ENCODE measurements around the gene CRAT. TPM values are rescaled to one million over a fixed set of nuclear protein-coding genes. Genes with fewer than 3 reads are reported as not detected.

Gene CRAT
- total RNA-seq, 1 donor from 2014 or later: 65.7 TPM

DNA sequence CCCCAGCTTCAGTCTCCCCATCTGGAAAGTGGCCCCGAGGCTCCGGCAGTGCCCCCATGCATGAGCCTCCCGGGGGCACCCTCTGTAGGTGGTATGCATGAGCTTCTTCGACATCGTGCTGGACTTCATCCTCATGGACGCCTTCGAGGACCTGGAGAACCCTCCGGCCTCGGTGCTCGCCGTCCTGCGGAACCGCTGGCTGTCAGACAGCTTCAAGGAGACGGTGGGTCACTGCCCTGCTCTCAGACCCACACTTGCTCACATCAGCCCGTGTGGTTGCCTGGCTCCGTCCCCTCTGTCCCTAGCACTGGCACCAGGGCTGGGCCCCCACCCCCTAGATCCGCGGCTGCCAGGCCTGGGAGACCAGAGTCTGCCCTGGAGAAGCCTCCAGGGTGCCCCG is 42.5 kb downstream of the CRAT start:
- DNase-seq (ENCODE audit: low spot score): no peak

DNA sequence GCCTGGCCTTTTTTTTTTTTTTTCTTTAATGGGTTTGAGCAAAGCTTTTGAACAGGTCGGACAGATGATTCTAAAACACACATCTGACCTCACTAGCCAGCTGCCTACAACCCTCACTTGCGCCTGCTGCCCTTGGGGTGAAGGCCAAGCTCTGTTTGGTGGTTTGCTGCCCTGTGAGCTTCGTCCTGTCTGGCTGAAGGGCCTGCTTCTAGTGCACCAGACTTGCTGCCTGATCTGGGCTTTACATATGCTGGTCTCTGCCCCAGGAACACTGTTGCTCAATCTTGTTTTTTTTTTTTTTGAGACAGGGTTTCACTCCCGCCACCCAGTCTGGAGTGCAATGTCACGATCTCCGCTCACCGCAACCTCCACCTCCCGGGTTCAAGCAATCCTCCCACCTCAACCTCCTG is 46.1 kb downstream of the CRAT start:
- no peak for DNase-seq (ENCODE audit: low spot score)

DNA sequence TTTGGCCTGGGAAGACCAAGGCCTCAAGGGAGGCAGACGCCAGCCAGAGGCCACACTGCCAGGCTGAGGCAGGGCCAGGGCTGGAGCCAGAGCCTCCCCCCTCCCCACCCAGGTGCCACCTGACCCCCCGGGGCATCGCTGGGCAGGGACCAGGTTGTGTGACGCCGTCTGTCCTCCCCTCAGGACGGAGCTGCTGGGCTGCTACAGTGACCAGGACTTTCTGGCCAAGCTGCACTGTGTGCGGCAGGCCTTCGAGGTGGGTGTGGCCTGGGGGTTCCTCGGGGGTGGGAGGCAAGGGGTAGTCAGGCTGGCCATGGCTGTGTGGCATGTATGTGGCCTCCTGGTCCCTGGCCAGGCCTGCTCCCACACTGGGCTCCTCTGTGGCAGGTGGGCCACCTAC is 47.5 kb downstream of the CRAT start:
- DNase-seq (ENCODE audit: low spot score): no peak

DNA sequence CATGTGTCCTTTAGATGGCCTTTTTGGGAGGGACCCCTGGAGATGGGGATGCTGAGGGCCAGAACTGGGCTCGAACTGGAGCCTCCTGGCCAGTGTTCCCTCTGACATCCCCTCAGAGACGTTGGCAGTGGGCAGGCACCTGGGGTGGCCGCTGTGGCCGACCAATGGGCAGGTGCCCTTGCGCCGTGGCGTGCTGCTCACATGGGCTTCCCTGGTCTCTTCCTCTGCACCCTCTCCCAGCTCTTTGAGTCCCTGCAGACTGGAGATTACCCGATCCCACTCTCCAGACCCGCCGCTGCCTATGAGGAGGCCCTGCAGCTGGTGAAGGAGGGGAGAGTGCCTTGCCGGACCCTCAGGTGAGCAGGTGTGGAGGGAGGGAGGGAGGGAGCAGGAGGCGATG is 49.6 kb downstream of the CRAT start:
- DNase-seq (ENCODE audit: low spot score): no peak

DNA sequence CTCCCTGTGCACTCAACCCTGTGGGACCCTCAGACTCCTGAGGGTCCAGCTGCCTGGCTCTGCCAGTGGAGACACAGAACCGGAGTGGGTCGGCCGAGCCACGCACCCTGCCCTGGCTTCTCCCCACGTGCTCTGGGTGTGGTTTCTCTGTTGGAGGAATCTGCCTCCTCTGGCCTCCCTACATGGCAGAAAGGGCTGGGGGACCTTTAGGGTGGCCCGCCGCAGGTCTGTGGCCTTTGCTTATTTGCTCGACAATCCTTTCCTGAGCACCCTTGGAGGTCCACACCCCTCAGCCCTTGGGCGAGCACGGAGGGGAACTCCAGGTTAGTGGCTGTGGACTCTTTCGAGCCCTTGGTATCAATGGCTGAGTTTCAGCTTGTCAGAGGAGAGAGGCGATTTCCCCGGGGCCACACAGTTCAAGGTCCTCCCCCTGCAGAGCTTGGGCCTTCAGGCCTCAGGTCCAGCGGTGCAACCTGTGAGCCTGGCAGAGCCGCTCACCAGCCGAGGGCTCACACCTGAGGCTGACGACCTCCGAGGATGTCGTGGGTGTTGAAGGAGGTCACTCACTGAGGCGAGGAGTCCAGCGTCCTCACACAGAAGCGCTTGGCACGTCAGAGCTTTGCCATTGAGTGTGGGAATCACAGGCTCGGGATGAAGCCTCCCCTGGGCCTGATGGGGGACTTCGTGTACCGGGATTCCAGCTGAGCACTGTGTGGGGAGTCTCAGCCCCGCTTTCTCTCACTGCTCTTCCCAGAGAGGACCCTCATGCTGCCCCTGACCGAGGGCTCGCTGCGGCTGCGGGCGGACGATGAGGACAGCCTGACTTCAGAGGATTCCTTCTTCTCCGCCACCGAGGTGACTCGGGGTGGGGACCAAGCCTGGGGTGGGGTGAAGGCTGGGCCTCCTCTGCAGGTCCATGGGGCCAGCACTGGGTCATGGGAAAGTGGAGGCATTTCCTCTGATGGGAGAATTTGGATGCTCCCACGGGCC is 50.5 kb downstream of the CRAT start:
- DNase-seq (ENCODE audit: low spot score): no peak

DNA sequence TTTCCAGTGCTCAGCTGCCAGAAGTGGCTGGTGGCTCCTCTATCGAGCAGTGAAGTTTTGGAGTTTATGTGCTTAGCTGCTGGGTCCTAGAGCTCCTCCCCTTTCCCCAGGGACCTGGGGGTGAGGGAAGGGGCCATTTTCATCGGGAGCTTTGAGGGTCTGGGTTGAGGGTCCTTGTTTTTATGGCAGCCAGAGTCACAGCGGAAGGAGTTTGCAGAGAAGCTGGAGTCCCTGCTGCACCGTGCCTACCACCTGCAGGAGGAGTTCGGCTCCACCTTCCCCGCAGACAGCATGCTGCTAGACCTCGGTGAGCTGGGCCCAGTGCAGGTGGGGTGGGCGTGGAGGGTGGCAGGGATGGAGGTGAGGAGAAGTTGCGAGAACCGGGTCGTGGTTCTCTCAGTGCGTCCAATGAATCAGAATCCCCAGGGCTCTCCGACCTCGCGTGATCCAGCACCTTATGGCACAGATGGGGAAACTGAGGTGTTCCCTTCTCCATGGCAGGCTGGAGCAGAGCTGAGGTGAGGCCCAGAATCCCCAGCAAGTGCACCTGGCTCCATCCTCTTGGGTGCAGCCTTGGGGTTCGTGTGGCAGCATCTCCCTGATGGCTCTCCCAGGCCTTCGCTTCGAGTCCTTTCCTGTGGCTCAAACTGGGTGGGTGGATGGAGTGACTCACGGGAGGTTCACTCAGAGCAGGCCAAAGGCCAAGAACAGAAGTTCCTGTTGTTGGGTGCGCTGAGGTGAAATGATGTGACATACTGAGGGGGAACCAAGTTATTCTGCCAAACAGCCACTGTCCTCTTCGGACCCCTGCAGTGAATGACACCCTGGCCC is 51.4 kb downstream of the CRAT start:
- DNase-seq (ENCODE audit: low spot score): no peak

DNA sequence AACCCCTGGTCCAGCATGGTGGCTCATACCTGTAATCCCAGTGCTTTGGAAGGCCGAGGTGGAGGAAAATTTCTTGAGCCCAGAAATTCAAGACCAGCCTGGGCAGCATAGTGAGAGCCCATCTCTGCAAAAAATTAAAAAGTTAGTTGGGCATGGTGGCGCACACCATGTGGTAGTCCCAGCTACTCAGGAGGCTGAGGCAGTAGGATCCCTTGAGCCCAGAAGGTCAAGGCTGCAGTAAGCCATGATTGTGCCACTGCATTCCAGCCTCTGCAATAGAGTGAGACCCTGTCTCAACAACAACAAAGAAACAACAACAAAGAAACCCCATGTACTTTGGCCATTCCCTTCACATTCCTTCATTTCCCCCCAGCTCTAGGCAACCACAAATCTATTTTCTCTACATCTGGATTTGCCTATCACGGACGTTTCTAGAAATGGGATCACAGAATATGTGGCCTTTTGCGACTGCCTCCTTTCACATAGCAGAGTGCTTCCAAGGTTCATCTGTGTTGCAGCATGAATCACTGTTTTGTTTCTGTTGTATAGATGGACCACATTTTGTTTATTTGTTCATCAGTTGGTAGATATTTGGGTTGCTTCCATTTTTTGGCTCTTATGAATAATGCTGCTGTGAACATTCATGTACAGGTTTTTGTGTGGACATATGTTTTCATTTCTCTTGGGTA is 56.3 kb downstream of the CRAT start:
- DNase-seq (ENCODE audit: low spot score): no peak

DNA sequence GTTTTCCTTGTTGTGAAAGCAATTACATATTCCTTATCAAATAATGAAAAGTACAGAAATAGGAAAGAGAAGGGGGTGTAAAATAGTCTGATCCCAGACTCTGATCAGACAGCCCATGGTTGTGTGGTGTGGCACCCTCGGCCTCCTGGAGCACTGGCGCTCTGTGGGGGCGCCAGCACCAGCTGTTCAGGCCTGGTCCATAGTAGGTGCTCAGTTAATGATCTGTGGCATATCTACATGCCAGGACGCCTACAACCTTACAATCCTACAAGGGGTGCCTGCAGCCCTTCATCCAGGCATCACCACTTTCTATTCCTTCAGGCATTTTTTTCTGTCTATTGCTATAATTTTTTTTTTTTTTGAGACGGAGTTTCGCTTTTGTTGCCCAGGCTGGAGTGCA is 57.6 kb downstream of the CRAT start:
- no peak for DNase-seq (ENCODE audit: low spot score)

DNA sequence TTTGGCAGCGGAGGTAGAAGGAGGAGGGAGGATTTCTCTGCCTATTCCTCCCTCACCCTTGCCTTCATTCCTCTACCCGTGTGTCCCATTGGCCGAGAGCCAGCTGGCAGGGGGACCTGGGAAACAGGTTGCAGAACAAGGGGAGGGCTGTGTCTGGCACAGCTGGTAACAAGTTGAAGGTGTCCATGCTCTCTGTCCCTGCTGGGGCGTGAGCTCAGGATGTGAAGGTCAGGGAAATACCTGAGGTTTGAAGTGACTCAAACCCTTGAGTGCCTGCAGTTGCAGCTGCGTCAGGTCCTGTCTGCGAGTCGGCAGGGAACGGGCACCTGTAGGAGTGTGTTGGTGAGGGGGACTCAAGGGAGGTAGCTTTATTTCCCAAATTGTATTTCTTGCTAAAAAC is 58.0 kb downstream of the CRAT start:
- DNase-seq (ENCODE audit: low spot score): no peak

Other genes with a start within 250 kb of the CRAT start
- 3.8 TPM for gene KYAT1, start 228.8 kb downstream of the CRAT start, total RNA-seq
- gene LRRC8A, start 228.7 kb downstream of the CRAT start, total RNA-seq: 40.5 TPM
- gene PHYHD1, start 189.8 kb downstream of the CRAT start, total RNA-seq: 13.6 TPM
- gene DOLK, start 163.2 kb downstream of the CRAT start, total RNA-seq: 16.7 TPM
- 50.6 TPM for gene NUP188, start 163.1 kb downstream of the CRAT start, total RNA-seq
- gene SH3GLB2, start 82.5 kb downstream of the CRAT start, total RNA-seq: 43.2 TPM
- gene MIGA2, start 74.2 kb downstream of the CRAT start, total RNA-seq: 17.3 TPM
- 10.4 TPM for gene DOLPP1, start 29.7 kb downstream of the CRAT start, total RNA-seq
- 61.9 TPM for gene PTPA, start 622 bp upstream of the CRAT start, total RNA-seq
- 13.8 TPM for gene IER5L, start 67.5 kb upstream of the CRAT start, total RNA-seq